Stimulated activated CD4-positive, alpha-beta T cell treated with anti-CD3 and anti-CD28 coated beads, TNF-alpha, amount 100 ng/mL, for 24 hours (primary cell): ENCODE data around the gene DEGS2.
A peak's percentile ranks its signal among the peaks of the same experiment; 100 is the strongest.
"Not testable (repeated sequence)": the region's sequence is repeated elsewhere in the genome, so short reads cannot be mapped to it uniquely, and the experiment has no call there.

Experiments used
- DNase-seq, 3 experiments: peaks; one replicate each; pipeline ENCODE4 v3.0.0-alpha.2; 2020; ENCODE audit warnings: low read depth in 3 of 3

DEGS2 gene

DNA sequence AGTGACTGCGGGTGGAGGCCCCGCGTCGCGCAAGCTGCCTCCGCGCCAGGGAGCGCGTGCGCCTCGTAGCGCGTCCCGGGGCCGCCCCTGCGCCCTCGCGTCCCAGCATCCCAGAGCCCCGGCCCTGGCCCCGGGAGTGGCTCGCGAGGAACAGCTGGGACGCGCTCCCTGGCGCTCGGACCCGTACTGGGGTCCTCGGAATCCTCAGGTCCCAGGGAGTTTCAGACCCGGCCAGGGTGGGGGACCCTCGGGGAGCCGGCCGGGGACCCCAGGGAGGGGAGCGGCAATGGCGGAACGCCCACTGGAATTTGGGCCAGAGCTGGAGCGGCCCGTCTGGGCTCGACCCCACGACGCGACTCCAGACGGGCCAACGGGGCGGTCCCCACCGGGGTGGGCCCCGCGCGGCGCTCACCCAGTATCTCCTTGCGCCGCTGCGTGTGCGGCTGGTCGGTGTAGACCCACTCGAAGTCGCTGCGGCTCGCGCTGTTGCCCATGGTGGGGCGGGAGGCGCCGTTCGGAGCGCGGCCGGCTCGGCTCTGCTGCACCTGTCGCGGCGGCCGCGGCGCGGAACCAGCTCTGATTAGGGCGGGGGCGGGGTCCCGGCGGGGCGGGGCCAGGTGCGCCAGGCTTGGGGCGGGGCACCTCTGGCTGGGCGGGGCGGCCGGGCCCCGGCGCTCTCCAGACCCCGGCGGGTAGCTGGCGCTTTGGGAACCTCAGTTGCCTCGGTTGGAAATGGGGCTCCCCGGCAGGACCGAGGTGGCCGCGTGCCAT, at the start of gene DEGS2:
TSS of gene DEGS2 (minus strand) at position 552 of the 771 bp plus-strand sequence. CDS start at position 494, 58 bp downstream.
- peak; percentile 13 to 63 (median 31) for DNase-seq

DNA sequence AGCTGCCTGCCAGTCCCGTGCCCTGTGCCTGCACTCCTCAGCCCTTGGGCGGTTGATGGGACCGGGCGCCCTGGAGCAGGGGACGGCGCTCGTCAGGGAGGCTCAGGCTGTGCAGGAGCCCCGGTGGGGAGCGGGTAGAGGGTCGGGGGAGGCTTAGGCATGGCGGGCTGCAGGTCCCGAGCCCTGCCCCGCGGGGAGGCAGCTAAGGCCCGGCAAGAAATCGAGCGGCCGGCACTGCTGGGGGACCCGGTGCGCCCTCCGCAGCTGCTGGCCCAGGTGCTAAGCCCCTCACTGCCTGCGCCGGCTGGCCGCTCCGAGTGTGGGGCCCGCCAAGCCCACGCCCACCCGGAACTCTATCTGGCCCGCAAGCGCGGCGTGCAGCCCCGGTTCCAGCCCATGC, 48.7 kb upstream of the DEGS2 start:
- DNase-seq = not testable (repeated sequence)

DNA sequence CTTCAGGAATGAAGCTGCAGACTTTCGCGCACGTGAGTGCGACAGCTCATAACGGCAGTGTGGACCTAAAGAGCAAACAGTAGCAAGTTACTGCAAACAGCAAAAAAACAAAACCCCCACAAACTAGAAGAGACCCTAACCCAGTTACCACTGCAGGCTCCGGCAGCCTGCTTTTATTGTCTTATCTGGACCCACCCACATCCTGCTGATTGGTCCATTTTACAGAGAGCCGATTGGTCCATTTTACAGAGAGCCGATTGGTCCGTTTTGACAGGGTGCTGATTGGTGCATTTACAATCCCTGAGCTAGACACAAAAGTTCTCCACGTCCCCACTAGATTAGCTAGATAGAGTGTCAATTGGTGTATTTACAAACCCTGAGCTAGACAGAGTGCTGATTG, 48.1 kb upstream of the DEGS2 start:
- DNase-seq = not testable (repeated sequence)

DNA sequence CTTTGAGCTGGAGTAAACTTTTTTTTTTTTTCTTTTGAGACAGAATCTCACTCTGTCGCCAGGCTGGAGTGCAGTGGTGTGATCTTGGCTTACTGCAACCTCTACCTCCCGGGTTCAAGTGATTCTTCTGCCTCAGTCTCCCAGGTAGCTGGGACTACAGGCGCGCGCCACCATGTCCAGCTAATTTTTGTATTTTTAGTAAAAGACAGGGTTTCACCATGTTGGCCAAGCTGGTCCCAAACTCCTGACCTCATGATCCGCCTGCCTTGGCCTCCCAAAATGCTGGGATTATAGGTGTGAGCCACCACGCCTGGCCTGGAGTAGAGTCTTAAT, 45.4 kb upstream of the DEGS2 start:
- not testable (repeated sequence) for DNase-seq

- no peak for DNase-seq
These were observed 44.8 kb upstream of the DEGS2 start for GRCh38 chr14:100203962-100204834.

- no peak for DNase-seq
These were observed 43.7 kb upstream of the DEGS2 start for GRCh38 chr14:100203146-100203545.

GRCh38 chr14:100202712-100203111, 43.3 kb upstream of the DEGS2 start:
- DNase-seq = no peak

- DNase-seq = no peak
These were observed 42.3 kb upstream of the DEGS2 start for GRCh38 chr14:100201701-100202100.

- DNase-seq = no peak
These were observed 40.9 kb upstream of the DEGS2 start for GRCh38 chr14:100200311-100200710.

DNA sequence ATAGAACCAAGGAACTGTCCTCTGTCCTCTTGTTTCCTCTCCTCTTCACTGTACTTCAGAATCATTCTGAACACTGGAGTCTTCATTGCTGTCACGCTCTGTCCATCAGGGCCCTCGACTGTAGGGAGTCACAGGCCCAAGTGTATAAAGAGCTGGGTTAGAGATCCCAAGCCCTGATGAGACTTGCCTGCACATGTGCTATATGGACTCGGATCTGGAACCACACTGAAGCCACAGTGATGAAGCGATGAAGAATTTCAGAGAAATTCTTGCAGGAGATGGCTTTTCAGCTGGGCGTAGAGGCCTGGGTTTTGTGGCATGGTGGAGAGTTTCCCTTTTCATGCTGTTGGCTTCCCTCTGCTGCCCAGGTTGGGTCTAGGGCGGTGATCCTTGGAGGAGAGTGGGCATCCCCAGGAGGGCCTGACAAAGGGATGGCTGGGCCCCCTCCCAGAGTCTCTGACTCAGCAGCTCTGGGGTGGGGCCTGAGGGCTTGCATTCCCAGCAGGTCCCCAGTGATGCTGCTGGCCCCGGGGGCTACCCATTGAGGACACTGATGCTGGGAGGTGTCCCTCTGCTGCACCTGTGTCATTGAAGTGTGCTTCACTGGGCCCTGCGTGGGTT, 39.9 kb upstream of the DEGS2 start:
- DNase-seq = no peak

DNA sequence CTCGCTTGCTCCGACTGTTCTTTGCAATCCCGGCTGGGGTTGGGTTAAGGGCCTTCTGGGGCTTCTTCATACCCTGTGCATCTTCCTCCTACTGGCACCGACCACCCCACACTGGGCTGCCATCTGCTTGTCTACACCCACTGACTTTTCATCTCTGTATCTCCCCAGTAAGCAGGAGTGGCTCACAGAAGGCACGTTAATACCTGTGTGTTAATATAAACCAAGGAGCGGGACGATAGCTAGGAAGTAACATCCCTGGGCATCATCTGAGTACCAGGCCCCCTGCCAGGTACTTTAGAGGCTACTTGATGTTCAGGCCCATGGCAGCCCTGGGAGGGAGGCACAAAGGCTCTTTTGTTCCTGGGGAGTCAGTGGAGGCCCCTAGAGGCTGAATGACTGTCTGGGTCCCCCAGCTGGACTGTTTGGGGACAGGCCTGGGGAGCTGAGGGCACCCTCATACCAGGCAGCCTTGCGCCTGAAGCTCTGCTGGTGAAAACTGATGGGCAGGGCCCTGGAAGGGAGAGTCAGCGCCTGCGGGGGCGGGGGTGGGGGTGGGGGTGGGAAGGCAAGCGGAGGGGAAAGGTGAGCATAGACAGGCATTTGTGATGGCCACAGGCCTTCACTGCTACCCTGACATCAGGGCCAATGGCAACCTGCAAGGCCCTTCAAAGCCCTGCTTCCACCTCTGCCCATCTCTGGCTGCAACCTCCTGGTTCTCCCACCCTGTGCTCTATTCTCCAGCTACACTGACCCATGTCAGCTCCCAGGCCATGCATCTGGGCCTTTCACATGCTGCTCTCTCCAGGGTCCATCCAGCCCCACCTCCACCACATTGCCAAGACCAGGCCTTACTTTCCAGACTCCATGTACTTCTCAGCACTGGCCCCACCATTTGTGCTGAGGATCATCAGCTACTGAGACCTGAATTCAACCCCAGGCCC, 34.2 kb upstream of the DEGS2 start:
- no peak for DNase-seq

- DNase-seq = peak; percentile 99 to 100 (median 99)
These were observed 33.4 kb upstream of the DEGS2 start for GRCh38 chr14:100192672-100193416.

DNA sequence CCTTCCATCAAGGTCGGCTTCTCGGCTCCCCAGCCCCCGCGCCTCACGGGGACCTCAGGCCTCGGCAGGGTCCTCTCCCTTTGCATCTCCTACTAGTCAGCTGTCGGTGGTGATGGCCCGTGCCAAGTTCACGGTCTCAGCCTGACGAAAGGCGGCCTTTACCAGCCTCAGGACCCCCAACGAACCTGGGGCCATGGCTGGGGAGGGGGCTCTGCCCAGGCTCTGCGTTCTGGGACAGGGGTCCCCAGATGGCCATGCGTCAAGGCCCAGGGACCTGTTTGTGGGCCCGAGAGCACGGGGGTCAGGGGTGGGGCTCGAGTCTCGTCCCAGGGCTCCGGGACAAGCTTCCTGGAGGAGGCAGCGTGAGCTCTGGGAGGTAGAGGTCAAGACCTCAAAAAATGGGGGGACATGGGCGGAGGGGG, 32.8 kb upstream of the DEGS2 start:
- DNase-seq = no peak

DNA sequence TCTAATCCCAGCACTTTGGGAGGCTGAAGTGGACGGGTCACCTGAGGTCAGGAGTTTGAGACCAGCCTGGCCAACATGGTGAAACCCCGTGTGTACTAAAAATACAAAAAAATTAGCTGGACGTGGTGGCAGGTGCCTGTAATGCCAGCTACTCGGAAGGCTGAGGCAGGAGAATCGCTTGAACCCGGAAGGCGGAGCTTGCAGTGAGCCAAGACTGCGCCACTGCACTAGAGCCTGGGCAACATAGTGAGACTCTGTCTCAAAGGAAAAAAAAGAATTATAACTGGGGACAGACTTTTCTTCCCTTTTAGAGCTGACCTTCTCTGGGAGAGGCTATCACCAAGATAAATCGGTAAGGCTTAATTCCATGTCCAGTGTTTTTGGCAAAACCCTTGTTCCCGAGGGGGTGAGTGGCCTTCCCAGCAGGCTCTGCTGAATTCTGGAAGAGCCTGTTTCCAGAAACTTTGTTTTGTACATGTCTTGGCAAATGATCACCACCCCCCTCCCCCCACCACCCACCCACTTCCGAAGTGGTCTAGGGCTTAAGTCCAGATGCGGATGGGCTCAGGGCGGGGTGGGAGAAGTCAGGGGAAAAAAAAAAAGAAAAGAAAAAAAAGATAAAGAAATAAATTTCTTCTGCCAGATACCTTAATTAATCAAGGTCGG, 32.3 kb upstream of the DEGS2 start:
- no peak for DNase-seq

GRCh38 chr14:100190126-100190525, 30.7 kb upstream of the DEGS2 start:
- DNase-seq = no peak

- DNase-seq = no peak
These were observed 29.1 kb upstream of the DEGS2 start for GRCh38 chr14:100188392-100189030.

GRCh38 chr14:100187247-100187833, 27.9 kb upstream of the DEGS2 start:
- DNase-seq = no peak

GRCh38 chr14:100181876-100182551, 22.6 kb upstream of the DEGS2 start:
- not testable (repeated sequence) for DNase-seq

- DNase-seq = not testable (repeated sequence)
These were observed 21.2 kb upstream of the DEGS2 start for GRCh38 chr14:100180671-100181070.
